ENCODE data around the gene CIPC. TPM values are rescaled to one million over a fixed set of nuclear protein-coding genes. Genes with fewer than 3 reads are reported as not detected.

Gene CIPC
- total and polyA plus RNA-seq, 2 of the 4 experiments (the other 2 are of a cell fraction), result 6.6 to 12.9 TPM

DNA sequence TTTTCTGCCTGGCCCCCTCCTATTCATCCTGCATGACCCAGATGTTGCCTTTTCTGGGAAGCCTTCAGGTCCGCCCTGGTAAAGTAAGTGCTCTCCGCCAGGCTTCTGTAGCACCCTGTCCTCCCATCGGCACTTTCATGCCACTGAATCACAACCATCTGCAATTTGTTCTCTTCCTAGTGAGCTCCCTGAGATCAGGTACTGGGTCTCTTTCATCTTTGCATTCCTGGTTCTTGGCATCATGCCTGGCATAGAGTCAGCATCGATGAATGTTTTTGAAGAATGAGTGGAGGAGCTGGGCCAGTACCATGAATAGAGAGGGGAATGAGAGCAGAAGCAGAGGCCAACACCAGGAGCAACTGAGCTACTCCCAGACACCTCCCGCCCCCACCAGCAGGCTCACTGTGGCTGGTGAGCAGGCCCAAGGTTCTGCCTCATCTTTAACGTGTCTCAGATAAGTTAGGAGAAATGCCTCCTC is 30.4 kb downstream of the CIPC start:
- no peak for TF ChIP-seq CTCF (conservative IDR thresholded peaks at IDR 0.05; ENCODE audit: low read depth, low read length)
- TF ChIP-seq, protein P1, sequence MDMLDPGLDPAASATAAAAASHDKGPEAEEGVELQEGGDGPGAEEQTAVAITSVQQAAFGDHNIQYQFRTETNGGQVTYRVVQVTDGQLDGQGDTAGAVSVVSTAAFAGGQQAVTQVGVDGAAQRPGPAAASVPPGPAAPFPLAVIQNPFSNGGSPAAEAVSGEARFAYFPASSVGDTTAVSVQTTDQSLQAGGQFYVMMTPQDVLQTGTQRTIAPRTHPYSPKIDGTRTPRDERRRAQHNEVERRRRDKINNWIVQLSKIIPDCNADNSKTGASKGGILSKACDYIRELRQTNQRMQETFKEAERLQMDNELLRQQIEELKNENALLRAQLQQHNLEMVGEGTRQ (IDR thresholded peaks at IDR 0.05; ENCODE audit: low read depth, low read length), result no peak
- TF ChIP-seq NFE2L2 (IDR thresholded peaks at IDR 0.05; ENCODE audit: low read depth, low read length), result no peak
- no peak for TF ChIP-seq ELK1 (IDR thresholded peaks at IDR 0.05; ENCODE audit: borderline replicate concordance, low read depth, low read length)
- TF ChIP-seq RAD21 (IDR thresholded peaks at IDR 0.05; ENCODE audit: low read length), result no peak
- TF ChIP-seq BHLHE40 (IDR thresholded peaks at IDR 0.05; ENCODE audit: low read depth, low read length), result no peak
- no peak for TF ChIP-seq CHD1 (IDR thresholded peaks at IDR 0.05; ENCODE audit: low read depth, low read length)
- no peak for TF ChIP-seq RFX5 (IDR thresholded peaks at IDR 0.05; ENCODE audit: low read depth, low read length)
- TF ChIP-seq SMC3 (IDR thresholded peaks at IDR 0.05; ENCODE audit: low read depth, low read length), result no peak
- no peak for TF ChIP-seq MXI1 (IDR thresholded peaks at IDR 0.05; ENCODE audit: borderline replicate concordance, low read depth, low read length)
- ATAC-seq (ENCODE audit: low read depth), result no peak
- CTCF ChIA-PET, result interaction anchor here (0.6 kb wide), 1 partner anchor 335 kb away, joined by 3 read pairs; no protein-coding TSS in a partner anchor

More for the DNA sequence above, 30.4 kb downstream of the CIPC start:
- H3K4ac ChIP-seq (ENCODE audit: low read depth, low read length), result no peak overlapping the region
- H3K79me1 ChIP-seq (ENCODE audit: low read depth in 1 of 2, low read length in 2 of 2), result no peaks in the 10 kb centered on the region
- no peak overlapping the region for H2BK120ac ChIP-seq (ENCODE audit: low read depth, low read length)
- H3K14ac ChIP-seq (replicated peaks; ENCODE audit: low read depth, low read length), result no peak overlapping the region
- H3K23ac ChIP-seq (ENCODE audit: low read depth, low read length), result no peak overlapping the region
- no TSS peak for BruUV-seq (replicated peaks)
- H3K4me1 ChIP-seq (ENCODE audit: control insufficient read depth, insufficient read depth, low read length), result no peaks in the 10 kb centered on the region; the same call in 1 of the 2 replicates
- no peak overlapping the region for H3K18ac ChIP-seq (ENCODE audit: low read depth, low read length)
- H4K5ac ChIP-seq (ENCODE audit: low read depth, low read length), result no peak overlapping the region
- H2BK20ac ChIP-seq (ENCODE audit: low read depth, low read length), result no peak overlapping the region
- H3K27me3 ChIP-seq (ENCODE audit: control insufficient read depth, insufficient read depth, low read length), result peaks cover 60% of the 10 kb centered on the region
- no peaks in the 10 kb centered on the region for H3K9me3 ChIP-seq (ENCODE audit: control insufficient read depth, insufficient read depth, low read length)
- H2AFZ ChIP-seq (replicated peaks; ENCODE audit: low read length, poor library complexity), result no peak overlapping the region
- H2AK5ac ChIP-seq (ENCODE audit: low read depth, low read length), result no peak overlapping the region
- POLR2A ChIA-PET (ENCODE audit: unreplicated experiment), result no interaction called here
- H2BK15ac ChIP-seq (ENCODE audit: low read depth, low read length), result no peak overlapping the region
- H4K8ac ChIP-seq (ENCODE audit: low read depth in 2 of 2, low read length in 2 of 2), result no peak overlapping the region
- H4K20me1 ChIP-seq (ENCODE audit: insufficient read depth, low read length), result no peaks in the 10 kb centered on the region
- no peaks in the 10 kb centered on the region for H3K36me3 ChIP-seq (ENCODE audit: control insufficient read depth, insufficient read depth, low read length)
- DNase-seq, result no peak
- H3K4me2 ChIP-seq (ENCODE audit: low read depth, low read length), result no peak overlapping the region
- dilution Hi-C loops (cut with HindIII; ENCODE audit: low sequenced_read_pairs, unreplicated experiment), result no loop called here
- no peaks in the 10 kb centered on the region for H3K9me1 ChIP-seq (ENCODE audit: insufficient read depth, low read length)
- no peak overlapping the region for H3K27ac ChIP-seq (ENCODE audit: insufficient read depth, low read length)
- H2BK5ac ChIP-seq (ENCODE audit: low read depth, low read length, poor library complexity, severe bottlenecking), result no peak overlapping the region
- H2AK9ac ChIP-seq (replicated peaks; ENCODE audit: low read depth, low read length, poor library complexity), result no peak overlapping the region
- intact Hi-C loops (cut with micrococcal nuclease), result no loop called here
- in situ Hi-C loops (cut with MboI; ENCODE audit: low sequenced_read_pairs), result no loop called here
- no peak overlapping the region for H3K9ac ChIP-seq (ENCODE audit: low read depth, low read length)
- no peak overlapping the region for H3K4me3 ChIP-seq (ENCODE audit: insufficient read depth, low read depth, low read length)
- 86% methylated on average over 1 of the region's 6 CpGs; no CpG with 5 or more reads in 1 of the 2 experiments for WGBS, 2 experiments (ENCODE audit: extremely low coverage in 2 of 2, insufficient read length in 1 of 2)
- H3K56ac ChIP-seq (ENCODE audit: extremely low read depth, insufficient read depth, low read length), result no peak overlapping the region
- no peak overlapping the region for H4K91ac ChIP-seq (ENCODE audit: insufficient read depth, low read depth, low read length)

Measured in IMR-90 (cell line).